Stimulated activated naive B cell treated with anti-CD40 and anti-IgM and Interleukin-4, amounts not matched to agents 10 μg/mL and 1 μg/mL and 100 μg/mL, for 72 hours (primary cell): ENCODE data around the gene LHPP.
"Not testable (repeated sequence)": the region's sequence is repeated elsewhere in the genome, so short reads cannot be mapped to it uniquely, and the experiment has no call there.

Source experiments
- ATAC-seq, 2 donors: fragments of 150-1000 bp; cut with Tn5 transposase; replicated peaks; 2 replicates each; pipeline ENCODE4 v1.10.0; 2021; ENCODE audit warnings: moderate library complexity in 1 of 2
- DNase-seq: peaks from one replicate; pipeline ENCODE4 v3.0.0; 2021
- H3K27ac Mint-ChIP-seq: one replicate; pipeline ENCODE4 v1.8.0; 2022; ENCODE audit warnings: mild to moderate bottlenecking, mixed read lengths
- H3K27me3 Mint-ChIP-seq, 2 donors: one replicate each; pipeline ENCODE4 v1.8.0; 2022; ENCODE audit warnings: mixed read lengths in 2 of 2
- H3K36me3 Mint-ChIP-seq, 2 donors: one replicate each; pipeline ENCODE4 v1.8.0; 2022; ENCODE audit warnings: mixed read lengths in 2 of 2, mild to moderate bottlenecking in 1 of 2
- H3K4me1 Mint-ChIP-seq, 2 donors: one replicate each; pipeline ENCODE4 v1.8.0; 2022; ENCODE audit warnings: mixed read lengths in 2 of 2, mild to moderate bottlenecking in 1 of 2
- H3K4me3 Mint-ChIP-seq, 2 donors: one replicate each; pipeline ENCODE4 v1.8.0; 2022; ENCODE audit warnings: mild to moderate bottlenecking in 2 of 2, mixed read lengths in 2 of 2, moderate library complexity in 1 of 2
- H3K9me3 Mint-ChIP-seq, 2 donors: one replicate each; pipeline ENCODE4 v1.8.0; 2022; ENCODE audit warnings: mixed read lengths in 2 of 2, mild to moderate bottlenecking in 1 of 2

Gene LHPP

GRCh38 chr10:124430077-124430476 is 31.5 kb upstream of the LHPP start:
- DNase-seq (no peak), ATAC-seq (no peak)
- no peaks in the 10 kb centered on the region for H3K4me1 Mint-ChIP-seq
- no peaks in the 10 kb centered on the region for H3K9me3 Mint-ChIP-seq
- no peak overlapping the region for H3K4me3 Mint-ChIP-seq
- H3K27me3 Mint-ChIP-seq = peaks cover 21 to 44% of the 10 kb centered on the region in 2 donors
- H3K36me3 Mint-ChIP-seq = no peaks in the 10 kb centered on the region
- H3K27ac Mint-ChIP-seq = no peak overlapping the region

- H3K27ac Mint-ChIP-seq = no peak overlapping the region
- H3K4me1 Mint-ChIP-seq = peaks cover 0 to 1% of the 10 kb centered on the region in 2 donors
- H3K27me3 Mint-ChIP-seq = peaks cover 12 to 29% of the 10 kb centered on the region in 2 donors
- H3K9me3 Mint-ChIP-seq = no peaks in the 10 kb centered on the region
- ATAC-seq (no peak), DNase-seq (no peak)
- H3K4me3 Mint-ChIP-seq = no peak overlapping the region
- H3K36me3 Mint-ChIP-seq = no peaks in the 10 kb centered on the region
Observed at GRCh38 chr10:124433461-124433860, 28.2 kb upstream of the LHPP start.

GRCh38 chr10:124435683-124436082 is 25.9 kb upstream of the LHPP start:
- H3K9me3 Mint-ChIP-seq, DNase-seq, H3K4me1 Mint-ChIP-seq, ATAC-seq, H3K36me3 Mint-ChIP-seq, H3K4me3 Mint-ChIP-seq, H3K27ac Mint-ChIP-seq: not testable (repeated sequence)
- H3K27me3 Mint-ChIP-seq = peaks cover 12 to 18% of the 10 kb centered on the region in 2 donors

- no peaks in the 10 kb centered on the region for H3K36me3 Mint-ChIP-seq
- H3K27ac Mint-ChIP-seq = no peak overlapping the region
- no peaks in the 10 kb centered on the region for H3K9me3 Mint-ChIP-seq
- no peak overlapping the region for H3K4me3 Mint-ChIP-seq
- DNase-seq (no peak), ATAC-seq (peak in 1 of 2 donors; percentile 47)
- H3K27me3 Mint-ChIP-seq = peaks cover 12 to 20% of the 10 kb centered on the region in 2 donors
- H3K4me1 Mint-ChIP-seq = peaks cover 0 to 1% of the 10 kb centered on the region in 2 donors
Observed at GRCh38 chr10:124436191-124436638, 25.4 kb upstream of the LHPP start.

- not testable (repeated sequence) for H3K4me3 Mint-ChIP-seq, H3K9me3 Mint-ChIP-seq, H3K36me3 Mint-ChIP-seq, H3K27ac Mint-ChIP-seq, DNase-seq, H3K4me1 Mint-ChIP-seq, ATAC-seq
- peaks cover 46 to 50% of the 10 kb centered on the region in 2 donors for H3K27me3 Mint-ChIP-seq
Observed at GRCh38 chr10:124441694-124442093, 19.9 kb upstream of the LHPP start.

GRCh38 chr10:124446830-124447750 is 14.5 kb upstream of the LHPP start:
- ATAC-seq = no peak
- H3K27me3 Mint-ChIP-seq = peaks cover 82 to 86% of the 10 kb centered on the region in 2 donors
- H3K36me3 Mint-ChIP-seq = no peaks in the 10 kb centered on the region
- no peak for DNase-seq
- H3K27ac Mint-ChIP-seq = peak overlapping the region; percentile 20
- peak overlapping the region; percentile 63 to 67 for H3K4me3 Mint-ChIP-seq
- H3K4me1 Mint-ChIP-seq = peaks cover 20 to 40% of the 10 kb centered on the region in 2 donors
- H3K9me3 Mint-ChIP-seq = no peaks in the 10 kb centered on the region

- Mint-ChIP-seq H3K36me3 (no peaks in the 10 kb centered on the region), H3K4me1 (peaks cover 20 to 40% of the 10 kb centered on the region in 2 donors), H3K27ac (peak overlapping the region; percentile 90), H3K4me3 (peak overlapping the region; percentile 78 to 79), H3K27me3 (peaks cover 84 to 86% of the 10 kb centered on the region in 2 donors), H3K9me3 (no peaks in the 10 kb centered on the region)
- DNase-seq (no peak), ATAC-seq (peak in 1 of 2 donors; percentile 38)
Observed at GRCh38 chr10:124447751-124448466, 13.7 kb upstream of the LHPP start.

- peak overlapping the region; percentile 42 for H3K27ac Mint-ChIP-seq
- peak overlapping the region; percentile 71 to 78 for H3K4me3 Mint-ChIP-seq
- no peaks in the 10 kb centered on the region for H3K36me3 Mint-ChIP-seq
- DNase-seq (no peak), ATAC-seq (no peak)
- H3K27me3 Mint-ChIP-seq = peaks cover 80 to 86% of the 10 kb centered on the region in 2 donors
- no peaks in the 10 kb centered on the region for H3K9me3 Mint-ChIP-seq
- H3K4me1 Mint-ChIP-seq = peaks cover 20 to 40% of the 10 kb centered on the region in 2 donors
Observed at GRCh38 chr10:124448696-124449169, 12.9 kb upstream of the LHPP start.

- ATAC-seq = peak in 1 of 2 donors; percentile 23
- Mint-ChIP-seq H3K27ac (peak overlapping the region; percentile 42), H3K4me1 (peaks cover 20 to 40% of the 10 kb centered on the region in 2 donors), H3K36me3 (no peaks in the 10 kb centered on the region), H3K4me3 (peak overlapping the region; percentile 71 to 78), H3K9me3 (no peaks in the 10 kb centered on the region), H3K27me3 (peaks cover 82 to 92% of the 10 kb centered on the region in 2 donors)
- DNase-seq = no peak
Observed at GRCh38 chr10:124449170-124450011, 12.2 kb upstream of the LHPP start.

GRCh38 chr10:124450012-124450782 is 11.4 kb upstream of the LHPP start, which contains the start of gene NKX1-2:
NKX1-2 (minus strand) TSS chr10:124450035; CDS start chr10:124449943, 92 bp downstream.
- H3K4me1 Mint-ChIP-seq = peaks cover 20 to 40% of the 10 kb centered on the region in 2 donors
- peak within 1 kb of the TSS; percentile 75 to 78 for H3K4me3 Mint-ChIP-seq
- no peaks in the 10 kb centered on the region for H3K9me3 Mint-ChIP-seq
- H3K27ac Mint-ChIP-seq = peak within 1 kb of the TSS; percentile 42
- H3K27me3 Mint-ChIP-seq = peaks cover 83 to 92% of the 10 kb centered on the region in 2 donors
- DNase-seq (no peak), ATAC-seq (peak; percentile 23 to 29)
- no peaks in the 10 kb centered on the region for H3K36me3 Mint-ChIP-seq

GRCh38 chr10:124450783-124451057 is 10.9 kb upstream of the LHPP start:
- Mint-ChIP-seq H3K4me3 (peak overlapping the region; percentile 23 to 35), H3K27ac (no peak overlapping the region), H3K27me3 (peaks cover 84 to 92% of the 10 kb centered on the region in 2 donors), H3K36me3 (no peaks in the 10 kb centered on the region), H3K9me3 (no peaks in the 10 kb centered on the region), H3K4me1 (peaks cover 20 to 40% of the 10 kb centered on the region in 2 donors)
- ATAC-seq (no peak), DNase-seq (no peak)

GRCh38 chr10:124451276-124451675 is 10.3 kb upstream of the LHPP start:
- peak overlapping the region; percentile 23 to 35 for H3K4me3 Mint-ChIP-seq
- H3K9me3 Mint-ChIP-seq = no peaks in the 10 kb centered on the region
- no peak for DNase-seq
- ATAC-seq = no peak
- peaks cover 84 to 92% of the 10 kb centered on the region in 2 donors for H3K27me3 Mint-ChIP-seq
- H3K4me1 Mint-ChIP-seq = peaks cover 20 to 40% of the 10 kb centered on the region in 2 donors
- no peak overlapping the region for H3K27ac Mint-ChIP-seq
- H3K36me3 Mint-ChIP-seq = no peaks in the 10 kb centered on the region

- Mint-ChIP-seq H3K4me1 (peaks cover 7 to 18% of the 10 kb centered on the region in 2 donors), H3K27me3 (peaks cover 76 to 85% of the 10 kb centered on the region in 2 donors), H3K4me3 (no peak overlapping the region), H3K27ac (no peak overlapping the region), H3K9me3 (no peaks in the 10 kb centered on the region), H3K36me3 (no peaks in the 10 kb centered on the region)
- no peak for ATAC-seq
- DNase-seq = no peak
Observed at GRCh38 chr10:124453960-124454610, 7.5 kb upstream of the LHPP start.
